Dermis blood vessel endothelial cell (primary cell): Measurements from ENCODE around the gene WDR76. TPM values are rescaled to one million over a fixed set of nuclear protein-coding genes. Genes with fewer than 3 reads are reported as not detected.

Experiments used
- DNase-seq: peaks from one replicate; pipeline ENCODE4 v3.0.0; 2010
- total RNA-seq: library from RNA; depleted of rRNA; stranded (reverse); fragments of >200 nt; gene quantifications from 2 replicates; pipeline ENCODE4 v1.2.3, GENCODE V29; 2014

WDR76 gene
- total RNA-seq, 1 donor from 2014 or later: 10.4 TPM

DNA sequence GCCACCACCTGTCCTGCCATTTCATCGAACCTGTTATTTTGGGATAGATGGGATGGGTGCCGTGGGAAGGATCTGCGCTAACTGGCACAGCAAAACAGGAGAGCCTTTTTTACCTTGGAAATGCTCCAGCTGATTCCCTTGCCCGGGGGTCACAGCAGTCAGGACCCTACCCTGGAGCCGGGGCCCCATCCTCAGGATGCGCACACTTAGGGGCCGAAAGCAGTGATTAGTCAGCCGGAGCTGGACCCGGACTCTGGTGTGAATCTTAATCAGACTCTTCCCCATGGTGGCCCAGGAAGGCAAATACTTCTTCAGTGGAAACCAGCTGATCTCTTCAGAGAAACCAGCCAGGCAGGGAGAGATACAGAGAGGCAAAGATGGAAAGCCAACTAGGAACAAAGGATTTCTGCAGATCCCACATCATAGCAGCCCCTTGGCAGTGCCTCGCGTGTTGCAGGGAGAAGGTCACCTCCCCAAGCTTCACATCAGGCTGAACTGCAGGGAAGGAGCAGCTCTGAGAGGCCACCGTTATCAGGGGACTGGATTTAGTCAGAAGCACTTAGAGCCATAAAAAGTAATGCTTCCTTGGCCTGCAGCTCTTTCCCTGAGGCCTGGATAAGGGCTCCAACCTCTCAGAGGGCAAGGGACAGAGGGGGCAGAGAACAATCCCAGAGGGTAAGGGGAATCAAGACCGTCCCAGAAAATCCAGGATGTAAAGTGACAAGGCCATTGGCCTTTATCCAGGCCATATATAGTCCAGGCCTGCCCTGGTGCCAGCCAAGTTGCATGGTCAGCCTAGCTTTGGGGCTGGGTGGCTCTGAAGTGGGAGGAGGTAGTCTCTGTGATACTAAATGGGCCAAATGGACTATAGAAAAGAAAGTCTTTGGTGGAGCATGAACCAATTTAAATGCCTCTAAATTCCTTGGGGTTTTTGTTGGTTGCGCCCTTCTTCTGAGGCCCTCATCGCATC is 52.9 kb downstream of the WDR76 start:
- DNase-seq: no peak

DNA sequence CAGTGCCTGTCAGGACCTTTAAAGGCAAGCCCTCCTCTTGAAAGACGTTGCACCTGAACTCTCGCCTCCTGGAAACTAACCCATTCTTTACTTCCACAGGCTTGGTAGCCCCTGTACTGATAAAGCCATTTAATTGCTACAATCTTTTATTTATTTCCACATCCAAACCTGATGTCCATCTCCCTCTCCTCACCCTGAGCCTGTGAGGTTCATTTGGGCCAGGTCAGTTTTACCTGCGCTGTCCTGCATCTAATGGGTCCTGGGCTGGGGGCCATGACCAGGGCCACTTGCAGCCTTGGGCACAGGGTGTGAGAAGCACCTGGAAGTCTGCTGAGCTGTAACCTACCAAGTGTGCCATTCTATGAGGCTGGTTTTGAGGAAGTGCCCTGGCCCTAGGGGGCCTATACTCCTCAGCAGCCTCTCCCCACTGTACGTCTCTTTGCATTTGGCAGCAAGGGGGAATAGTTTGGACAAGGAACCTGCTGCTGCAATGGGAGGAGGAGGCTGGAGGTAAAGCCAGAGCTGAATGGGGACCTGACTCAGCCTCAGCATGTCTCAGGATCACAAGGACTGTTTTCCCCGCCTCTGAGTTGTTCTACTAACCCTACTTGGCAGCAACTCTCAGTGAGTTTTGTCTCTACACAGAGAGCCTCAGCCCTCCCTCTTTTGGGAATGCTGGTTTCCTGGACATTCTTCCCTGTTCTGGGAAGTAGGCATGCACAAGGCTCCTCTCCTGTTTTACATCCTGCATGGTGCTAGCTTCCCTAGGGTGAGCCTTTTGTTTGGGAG is 53.8 kb downstream of the WDR76 start:
- no peak for DNase-seq

DNA sequence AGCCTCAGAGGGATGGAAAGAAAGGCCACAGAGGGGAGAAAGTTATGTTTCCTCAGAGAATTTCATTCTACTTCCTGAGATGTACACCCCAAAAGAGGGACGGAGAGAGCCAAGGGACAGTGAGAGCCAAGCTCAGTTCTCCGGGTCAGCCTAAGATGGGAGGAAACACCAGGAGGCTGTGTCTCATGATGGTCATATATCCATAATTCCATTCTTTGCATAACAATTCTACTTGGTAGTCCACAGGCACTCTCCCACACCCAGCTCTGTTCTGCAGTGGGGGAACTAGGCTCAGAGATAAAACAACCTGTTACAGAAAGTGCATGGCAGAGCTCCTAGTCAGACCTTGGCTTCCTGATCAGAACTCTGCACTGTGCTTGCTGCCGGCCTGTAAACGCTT is 54.4 kb downstream of the WDR76 start:
- no peak for DNase-seq

DNA sequence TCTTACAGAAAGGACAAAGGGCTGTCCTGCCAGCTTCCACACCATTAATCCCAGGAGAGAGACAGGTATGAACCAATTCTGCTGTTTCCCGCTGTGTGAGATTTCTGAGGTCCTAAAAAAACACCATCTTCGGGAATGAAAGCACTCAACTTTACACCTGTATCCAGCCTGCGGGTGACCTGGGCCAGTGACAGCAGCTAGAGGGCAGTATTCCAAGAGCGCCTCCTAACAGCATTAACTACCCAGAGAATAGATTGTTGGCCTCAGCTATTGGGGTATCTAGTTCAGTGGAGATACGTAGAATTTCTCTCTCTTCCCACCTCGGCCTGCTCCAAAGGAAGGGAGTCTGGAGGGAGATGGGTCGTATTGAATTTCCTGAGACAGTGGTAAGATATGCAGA is 55.1 kb downstream of the WDR76 start:
- peak; percentile 27 for DNase-seq

DNA sequence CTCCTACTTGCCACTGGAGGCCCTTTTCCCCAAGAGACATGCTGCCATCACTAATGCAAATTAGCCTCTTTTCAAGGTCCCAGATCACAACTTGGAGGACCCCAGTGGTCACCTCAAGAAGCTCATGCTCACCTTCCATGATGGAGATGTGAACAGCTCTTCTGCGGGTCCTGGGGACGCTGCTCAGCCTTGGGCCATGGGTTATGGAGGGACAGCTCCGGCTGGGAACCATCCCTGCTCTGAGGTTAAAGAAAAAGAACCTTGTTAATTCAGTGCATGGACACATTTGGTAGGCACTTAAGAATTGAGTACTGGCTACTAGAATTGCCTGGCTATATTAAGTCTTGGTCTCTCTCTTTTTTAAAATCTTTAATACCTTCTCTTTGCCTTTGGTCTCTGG is 56.8 kb downstream of the WDR76 start:
- no peak for DNase-seq

DNA sequence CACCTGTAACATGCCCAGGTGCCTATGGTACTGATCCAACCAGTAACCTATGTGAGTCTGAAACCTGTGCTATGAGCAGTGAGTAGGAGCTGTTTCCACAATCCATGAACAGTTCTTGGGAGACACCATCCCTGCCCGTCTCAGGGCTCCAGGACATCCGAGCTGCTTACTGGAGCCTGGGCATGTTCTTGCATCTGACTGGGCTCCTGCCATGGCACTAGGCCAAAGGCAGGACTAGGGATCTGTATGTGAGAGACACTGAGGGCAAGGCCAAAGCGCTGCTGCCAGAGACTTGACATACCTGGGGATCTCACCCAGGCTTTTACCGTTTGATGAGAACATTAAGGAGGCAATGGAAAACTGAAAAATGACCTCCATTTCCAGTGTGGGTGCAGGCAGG is 59.8 kb downstream of the WDR76 start:
- DNase-seq: no peak

DNA sequence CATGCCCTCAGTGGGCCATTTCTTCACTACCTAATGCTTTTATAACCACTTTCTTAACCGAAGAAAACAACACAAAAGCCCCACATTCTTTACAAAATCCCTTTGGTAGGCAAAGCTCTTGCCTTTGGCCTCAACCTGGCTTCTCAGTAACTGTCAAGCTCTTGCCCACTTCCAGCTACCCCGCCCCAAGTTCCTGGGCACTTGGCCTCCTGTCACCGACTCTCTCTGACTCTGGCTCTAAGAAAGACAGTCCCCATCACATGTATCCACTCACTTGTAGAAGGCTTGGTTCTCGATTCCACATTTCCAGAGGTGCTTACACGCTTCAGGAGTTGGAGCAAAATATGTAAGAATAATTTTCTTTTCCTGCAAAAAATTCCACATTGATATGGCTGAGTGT is 61.1 kb downstream of the WDR76 start:
- no peak for DNase-seq

DNA sequence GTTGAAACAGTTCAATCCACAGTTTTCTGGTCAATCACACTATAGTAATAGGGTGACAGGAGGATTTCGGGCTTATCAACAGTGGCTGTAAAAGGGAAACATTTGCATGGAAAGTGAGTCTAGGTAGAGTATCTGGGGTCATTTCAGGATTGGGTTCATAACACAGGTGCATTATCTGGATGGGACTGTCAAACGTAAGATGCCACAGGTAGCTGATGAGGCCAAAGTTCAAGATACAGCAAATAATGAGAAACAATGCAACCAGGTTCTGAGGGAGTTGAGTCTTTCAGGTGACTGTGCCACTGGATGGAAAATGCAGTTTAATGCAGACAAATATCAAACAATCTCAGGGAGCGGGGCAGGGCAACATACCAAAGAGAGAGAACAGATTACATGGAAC is 62.2 kb downstream of the WDR76 start:
- no peak for DNase-seq

DNA sequence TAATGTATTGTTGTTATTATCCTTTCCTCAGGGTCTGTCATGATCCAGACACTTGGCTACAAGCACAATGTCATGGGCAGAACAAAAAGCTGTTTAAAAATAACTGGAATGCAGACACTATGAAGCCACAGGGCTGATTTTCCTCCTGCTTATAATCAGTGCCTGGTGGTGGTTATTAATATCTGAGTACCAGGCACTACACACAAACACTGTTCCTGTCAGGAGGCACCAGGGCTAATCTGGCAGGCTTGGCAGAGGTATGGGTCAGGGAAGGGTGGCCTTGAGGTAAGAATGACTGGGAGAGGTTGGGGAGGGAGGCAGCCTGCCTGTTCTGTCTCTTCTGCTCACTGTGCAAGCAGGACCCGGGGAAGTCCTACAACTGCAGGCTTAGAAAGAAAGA is 67.2 kb downstream of the WDR76 start:
- DNase-seq: no peak

DNA sequence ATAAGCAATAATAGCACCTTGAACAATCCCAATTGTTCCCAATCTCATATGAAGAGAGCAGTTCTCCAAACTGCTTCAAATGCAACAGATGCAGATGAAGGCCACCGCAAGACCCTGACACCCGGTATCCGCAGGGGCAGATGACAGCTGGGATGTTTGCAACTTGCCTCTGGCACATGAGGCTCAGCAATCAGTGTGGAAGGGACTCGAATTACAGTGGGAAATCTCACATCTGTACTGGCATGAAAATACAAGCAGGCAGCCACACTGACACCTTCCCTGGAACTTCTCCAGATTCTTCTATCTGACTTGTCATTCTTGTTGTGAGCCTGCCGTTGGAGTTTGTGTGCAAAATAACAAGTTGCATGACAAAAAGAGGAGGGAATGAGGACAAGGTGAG is 68.8 kb downstream of the WDR76 start:
- DNase-seq: no peak

DNA sequence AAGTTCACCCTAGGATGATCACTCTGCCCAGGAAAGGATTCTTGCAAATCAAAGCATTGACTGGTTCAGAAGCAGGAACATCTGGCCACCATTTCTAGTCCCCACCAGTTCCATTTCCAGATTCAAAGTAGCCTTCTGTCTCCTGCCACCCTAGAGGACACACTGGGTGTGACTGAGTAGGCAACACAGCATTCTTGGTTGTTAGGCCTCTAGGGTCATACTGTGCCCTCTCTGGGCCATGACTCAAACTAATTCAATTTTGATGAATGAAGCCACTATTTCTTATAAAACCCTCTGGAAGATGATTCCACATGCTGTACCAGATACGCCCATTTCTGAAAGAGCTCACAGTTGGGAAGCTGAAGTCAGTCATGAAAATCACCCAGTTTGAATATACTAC is 69.7 kb downstream of the WDR76 start:
- DNase-seq: no peak

DNA sequence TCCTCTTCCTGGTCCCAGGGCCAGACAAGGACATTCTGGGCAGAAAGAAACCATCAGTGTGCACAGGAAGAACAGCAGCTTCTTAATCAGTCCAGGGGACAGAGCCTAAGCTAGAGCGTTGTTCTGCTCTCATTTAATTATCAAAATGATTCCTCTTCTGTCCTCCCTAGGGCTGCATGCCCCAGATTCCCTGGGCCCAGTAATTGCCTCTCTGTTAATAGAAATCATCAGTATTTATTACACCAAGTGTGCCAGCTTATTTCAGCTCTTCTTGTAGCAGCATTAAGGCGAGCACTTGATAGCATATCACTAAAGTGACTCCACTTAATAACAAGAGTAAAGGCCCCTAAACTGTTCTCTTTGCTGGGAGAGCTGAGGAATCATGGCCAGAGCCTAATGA is 72.1 kb downstream of the WDR76 start:
- DNase-seq: no peak

DNA sequence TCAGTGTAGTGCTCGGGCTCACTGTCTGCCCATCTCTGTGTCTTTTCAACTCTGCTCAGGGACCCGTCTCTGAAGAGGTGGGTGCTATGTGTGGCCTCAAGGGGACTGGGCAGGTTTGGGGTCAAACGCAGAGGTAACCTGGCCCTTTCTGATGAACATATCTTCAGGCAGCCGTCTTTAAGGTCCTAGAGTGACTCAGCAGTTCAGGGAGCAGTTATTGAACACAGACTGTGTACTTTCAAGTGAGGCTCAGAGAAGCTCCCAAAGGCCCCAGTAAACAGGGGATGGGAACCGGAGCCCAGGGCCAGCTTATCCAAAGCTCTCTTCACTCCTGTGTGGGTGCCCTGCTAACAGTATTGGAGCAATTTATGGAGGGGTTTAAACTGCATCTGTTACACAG is 73.1 kb downstream of the WDR76 start:
- DNase-seq: no peak

DNA sequence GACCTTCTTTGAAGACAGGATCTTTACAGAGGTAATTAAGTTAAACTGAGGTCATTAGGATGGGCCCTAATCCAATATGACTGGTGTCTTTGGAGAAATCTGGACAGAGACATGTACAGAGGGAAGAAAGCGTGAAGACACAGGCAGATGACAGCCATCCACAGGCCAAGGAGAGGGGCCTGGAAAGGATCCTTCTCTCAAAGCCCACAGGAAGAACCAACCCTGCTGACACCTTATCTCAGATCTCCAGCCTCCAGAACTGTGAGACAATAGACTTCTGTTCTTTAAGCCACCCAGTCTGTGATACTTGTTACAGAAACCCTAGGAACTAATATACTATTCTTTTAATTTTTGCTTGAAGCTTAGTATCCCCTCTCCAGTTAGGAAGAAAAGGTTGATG is 74.2 kb downstream of the WDR76 start:
- DNase-seq: no peak

DNA sequence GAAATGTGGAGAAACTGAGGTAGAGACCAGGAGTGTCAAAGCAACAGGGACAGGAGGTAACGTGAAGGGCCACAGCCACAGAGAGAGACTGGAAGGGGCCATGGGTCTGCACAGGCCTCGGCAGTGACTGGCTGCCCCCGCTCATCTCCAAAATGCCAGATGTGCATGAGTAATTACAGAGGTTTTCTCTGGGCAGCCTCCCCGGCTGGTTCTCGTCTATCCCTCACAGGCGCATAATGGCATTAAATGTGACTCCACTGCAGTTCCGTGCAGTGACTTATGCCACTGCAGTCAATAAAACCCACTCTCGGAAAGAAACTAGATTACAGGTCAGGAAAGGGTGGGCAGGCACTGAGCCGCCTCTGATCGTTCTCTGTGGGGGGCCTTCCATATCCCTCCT is 74.7 kb downstream of the WDR76 start:
- no peak for DNase-seq

DNA sequence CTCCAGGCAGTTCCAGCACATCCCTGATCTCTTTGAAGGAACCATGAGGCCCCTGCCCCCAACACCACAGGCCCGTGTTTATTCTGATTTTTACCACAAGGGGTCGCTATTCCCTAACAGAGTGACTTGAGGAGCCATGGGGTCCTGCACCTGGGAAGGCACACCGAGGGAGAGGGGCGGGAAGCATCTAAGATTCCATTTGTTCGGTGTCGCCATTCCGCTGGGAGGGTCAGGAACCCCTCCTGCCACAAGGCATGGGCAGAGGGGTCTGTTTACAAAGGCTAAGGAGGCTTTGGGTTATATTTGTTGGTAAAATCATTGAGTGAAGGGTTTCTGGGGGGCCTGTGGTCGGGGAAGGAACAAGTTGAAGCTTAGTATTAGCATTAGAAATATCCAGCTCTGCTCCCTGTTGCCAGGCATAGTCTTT is 77.1 kb downstream of the WDR76 start:
- peak; percentile 83 for DNase-seq

DNA sequence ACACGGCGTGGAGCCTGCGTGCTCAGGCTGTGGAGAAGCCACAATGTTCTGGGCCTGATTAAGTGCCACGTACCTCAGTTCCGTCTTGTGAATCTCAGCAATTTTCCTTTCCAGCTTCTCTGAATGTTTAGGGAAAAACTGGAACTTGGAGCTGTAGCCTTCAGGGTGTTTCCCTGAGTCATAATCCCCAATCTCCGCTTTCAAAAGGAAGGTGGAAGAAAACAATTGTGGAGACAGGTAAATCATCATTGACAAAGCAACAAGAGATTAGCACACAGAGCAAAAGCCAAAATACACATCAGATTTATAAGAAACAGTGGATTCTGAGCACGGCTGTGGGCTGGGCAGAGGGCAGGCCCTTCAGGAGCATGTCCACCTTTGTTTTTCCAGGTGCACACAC is 79.0 kb downstream of the WDR76 start:
- DNase-seq: no peak

DNA sequence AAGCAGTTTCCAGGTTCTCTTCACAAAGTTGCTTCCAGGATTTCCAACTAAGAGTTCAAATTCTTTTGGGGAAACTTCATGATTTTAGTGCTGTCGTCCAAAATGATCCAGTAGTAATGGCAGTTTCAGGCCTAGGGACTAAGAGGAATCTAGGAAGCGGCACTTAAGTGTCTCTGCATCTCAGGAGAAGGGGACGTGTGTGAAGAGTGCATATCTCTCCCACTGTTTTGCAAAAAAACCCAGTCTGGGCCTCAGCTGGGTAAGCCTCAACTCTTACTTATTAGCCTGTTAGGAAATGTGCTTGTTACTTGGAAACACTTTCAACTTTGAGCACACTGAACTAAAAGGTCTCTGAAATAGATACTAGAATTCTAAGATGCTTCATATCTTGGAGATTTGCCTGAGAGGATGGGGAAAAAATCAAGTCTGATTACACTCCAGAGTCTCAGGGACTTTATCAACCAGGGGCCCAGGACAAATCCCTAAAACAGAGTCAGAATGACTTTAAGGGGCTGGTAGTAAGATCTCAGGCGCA is 81.8 kb downstream of the WDR76 start:
- DNase-seq: no peak

DNA sequence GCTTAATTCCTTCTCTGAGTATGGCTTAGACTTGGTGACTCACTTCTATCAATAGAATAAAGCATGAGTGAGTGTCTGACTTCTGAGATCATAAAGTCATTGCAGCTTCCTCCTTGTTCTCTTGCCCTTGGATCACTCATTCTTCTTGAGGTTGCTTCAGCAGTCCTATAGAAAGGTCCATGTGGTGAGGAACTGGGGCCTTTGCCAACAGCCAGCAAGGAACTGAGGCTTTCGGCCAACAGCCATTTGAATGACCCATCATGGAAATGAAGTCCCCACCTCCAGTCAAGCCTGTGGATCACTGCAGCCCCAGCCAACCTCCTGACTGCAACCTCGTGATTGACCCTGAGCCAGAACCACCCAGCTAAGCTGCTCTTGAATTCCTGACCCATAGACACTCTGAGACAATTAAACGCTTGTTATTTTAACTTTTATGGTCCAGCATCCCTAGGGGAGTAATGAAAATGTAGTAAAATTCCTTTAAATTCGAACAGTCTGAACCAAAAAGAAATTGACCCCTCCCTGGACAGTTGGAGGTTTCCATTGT is 84.5 kb downstream of the WDR76 start:
- peak; percentile 89 for DNase-seq

DNA sequence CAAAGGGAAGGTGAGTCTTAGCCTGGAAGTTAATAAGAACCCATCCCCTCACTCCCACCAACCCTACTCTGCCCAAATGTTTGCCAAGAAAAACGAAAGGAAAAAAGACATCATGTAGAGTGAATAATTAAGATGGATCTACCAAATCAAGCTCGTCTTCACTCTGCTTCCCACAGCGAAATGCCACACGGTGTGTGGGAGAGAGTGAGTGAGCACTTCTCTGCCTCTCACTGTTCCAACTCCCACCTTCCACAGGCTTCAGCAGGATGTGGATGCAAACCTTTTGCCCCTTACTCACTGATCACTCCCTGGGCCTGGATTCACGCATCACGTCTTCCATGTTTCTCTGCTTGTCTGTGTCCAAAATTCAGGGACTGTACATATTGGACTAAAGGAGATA is 85.4 kb downstream of the WDR76 start:
- no peak for DNase-seq

DNA sequence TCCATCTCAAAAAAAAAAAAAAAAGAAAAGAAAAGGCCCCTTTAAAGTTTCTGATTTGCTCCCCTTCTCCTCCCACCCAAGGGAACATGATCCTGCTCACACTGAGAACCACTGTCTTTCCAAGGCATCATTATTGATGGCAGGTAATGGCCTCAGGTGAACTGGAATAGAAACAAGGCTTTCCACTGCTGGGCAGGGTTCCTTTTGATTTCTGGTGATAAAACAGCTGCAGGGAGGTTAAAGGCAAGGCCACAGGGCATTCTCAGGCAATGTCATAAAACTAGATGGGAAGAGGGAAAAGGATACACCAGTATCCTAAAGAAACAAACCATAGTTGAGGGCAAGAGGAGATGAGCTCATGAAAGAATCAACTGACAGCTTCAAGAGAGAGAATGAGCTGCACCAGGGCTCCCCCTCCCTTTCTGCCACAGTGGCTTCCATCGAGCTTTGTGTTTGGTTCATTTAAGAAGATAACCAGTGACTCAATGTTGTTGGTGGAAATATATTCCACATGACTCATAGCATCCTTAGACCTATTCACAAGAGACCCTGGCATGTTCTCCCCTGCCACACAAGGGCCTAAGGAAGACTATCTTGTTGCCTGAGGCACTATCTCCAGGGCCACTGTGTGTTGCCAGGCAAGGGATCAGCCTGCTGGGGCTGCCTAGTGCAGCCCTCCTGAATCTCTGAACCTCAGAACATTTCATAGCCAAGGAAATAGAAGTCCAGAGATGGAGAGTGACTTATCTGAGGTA is 86.4 kb downstream of the WDR76 start:
- peak; percentile 95 for DNase-seq

DNA sequence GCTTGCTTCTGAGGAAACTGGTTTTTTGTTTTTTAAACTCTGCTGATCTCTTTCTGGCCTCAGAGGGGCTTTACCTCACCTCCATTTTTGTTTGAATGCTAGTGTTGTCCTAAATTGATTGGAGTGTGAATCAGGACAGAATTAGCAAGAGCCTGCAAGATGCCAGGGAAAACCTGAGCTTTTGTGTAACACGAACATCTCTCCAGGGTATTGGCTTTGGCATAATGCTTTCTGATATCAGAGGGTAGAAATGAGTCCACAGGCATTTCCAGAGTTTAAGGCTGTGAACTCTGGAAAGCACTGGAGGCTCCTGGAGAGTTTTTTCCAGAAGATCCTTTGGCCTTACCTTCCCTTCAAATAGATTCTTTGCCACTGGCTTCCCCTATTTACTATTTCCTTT is 87.1 kb downstream of the WDR76 start:
- DNase-seq: peak; percentile 29
